ENCODE results near the gene CTSO.

CTSO gene

GRCh38 chr4:155931634-155932033 is 22.0 kb downstream of the CTSO start:
- no peak overlapping the region for H3K4me3 ChIP-seq (replicated peaks in 1 of 2; ENCODE audit: low read depth in 2 of 2, low read length in 2 of 2)
- TF ChIP-seq, protein P1, sequence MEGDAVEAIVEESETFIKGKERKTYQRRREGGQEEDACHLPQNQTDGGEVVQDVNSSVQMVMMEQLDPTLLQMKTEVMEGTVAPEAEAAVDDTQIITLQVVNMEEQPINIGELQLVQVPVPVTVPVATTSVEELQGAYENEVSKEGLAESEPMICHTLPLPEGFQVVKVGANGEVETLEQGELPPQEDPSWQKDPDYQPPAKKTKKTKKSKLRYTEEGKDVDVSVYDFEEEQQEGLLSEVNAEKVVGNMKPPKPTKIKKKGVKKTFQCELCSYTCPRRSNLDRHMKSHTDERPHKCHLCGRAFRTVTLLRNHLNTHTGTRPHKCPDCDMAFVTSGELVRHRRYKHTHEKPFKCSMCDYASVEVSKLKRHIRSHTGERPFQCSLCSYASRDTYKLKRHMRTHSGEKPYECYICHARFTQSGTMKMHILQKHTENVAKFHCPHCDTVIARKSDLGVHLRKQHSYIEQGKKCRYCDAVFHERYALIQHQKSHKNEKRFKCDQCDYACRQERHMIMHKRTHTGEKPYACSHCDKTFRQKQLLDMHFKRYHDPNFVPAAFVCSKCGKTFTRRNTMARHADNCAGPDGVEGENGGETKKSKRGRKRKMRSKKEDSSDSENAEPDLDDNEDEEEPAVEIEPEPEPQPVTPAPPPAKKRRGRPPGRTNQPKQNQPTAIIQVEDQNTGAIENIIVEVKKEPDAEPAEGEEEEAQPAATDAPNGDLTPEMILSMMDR (IDR thresholded peaks at IDR 0.05; ENCODE audit: low read depth, low read length), result no peak
- no peak for DNase-seq (ENCODE audit: low read depth in 2 of 2)

DNA sequence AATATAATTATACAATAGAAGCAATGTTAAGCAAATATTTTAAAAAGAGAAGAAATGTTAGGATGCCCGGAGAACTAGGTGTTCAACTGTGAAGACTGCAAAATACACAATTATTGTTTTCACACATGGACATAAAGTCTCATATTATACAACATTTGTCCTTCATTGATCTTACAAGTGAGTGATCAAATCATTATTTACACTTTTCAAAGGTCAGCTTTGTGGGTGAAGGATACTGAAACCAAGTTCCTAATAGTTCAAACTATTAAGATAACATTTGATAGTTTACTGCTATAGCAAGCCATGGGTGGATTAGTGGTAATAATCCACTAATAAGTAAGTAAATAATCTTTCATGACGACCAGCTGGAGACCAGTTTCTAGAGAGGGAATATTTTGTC is 23.3 kb downstream of the CTSO start:
- no peak for DNase-seq (ENCODE audit: low read depth in 2 of 2)
- TF ChIP-seq, protein P1 (IDR thresholded peaks at IDR 0.05; ENCODE audit: low read depth, low read length), result no peak
- no peak overlapping the region for H3K4me3 ChIP-seq (replicated peaks in 1 of 2; ENCODE audit: low read depth in 2 of 2, low read length in 2 of 2)

DNA sequence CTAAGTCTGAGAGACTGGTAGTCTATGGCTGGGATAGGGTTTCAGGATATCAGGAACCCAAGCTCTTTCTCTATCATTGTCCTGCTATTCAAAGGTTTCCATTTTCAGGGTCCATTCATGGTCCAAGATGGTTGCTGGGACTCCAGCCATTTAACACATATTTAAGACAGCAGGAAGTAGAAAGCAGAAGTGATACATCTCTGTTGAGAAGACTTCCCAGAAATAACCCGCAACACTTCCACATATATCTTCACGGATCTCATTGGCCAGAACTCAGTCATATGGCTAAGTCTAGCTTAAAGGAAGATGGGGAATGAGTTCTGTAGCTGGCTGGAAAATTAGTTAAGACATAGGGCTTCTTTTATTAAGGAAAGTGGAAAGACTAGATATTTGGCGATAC is 23.8 kb downstream of the CTSO start:
- H3K4me3 ChIP-seq (replicated peaks in 1 of 2; ENCODE audit: low read depth in 2 of 2, low read length in 2 of 2), result no peak overlapping the region
- TF ChIP-seq, protein P1 (IDR thresholded peaks at IDR 0.05; ENCODE audit: low read depth, low read length), result no peak
- DNase-seq (ENCODE audit: low read depth in 2 of 2), result no peak

GRCh38 chr4:155924637-155925036 is 29.0 kb downstream of the CTSO start:
- DNase-seq (ENCODE audit: low read depth in 2 of 2), result no peak
- TF ChIP-seq, protein P1 (IDR thresholded peaks at IDR 0.05; ENCODE audit: low read depth, low read length), result no peak
- no peak overlapping the region for H3K4me3 ChIP-seq (replicated peaks in 1 of 2; ENCODE audit: low read depth in 2 of 2, low read length in 2 of 2)

- TF ChIP-seq, protein P1 (IDR thresholded peaks at IDR 0.05; ENCODE audit: low read depth, low read length), result no peak
- no peak overlapping the region for H3K4me3 ChIP-seq (replicated peaks in 1 of 2; ENCODE audit: low read depth in 2 of 2, low read length in 2 of 2)
- DNase-seq (ENCODE audit: low read depth in 2 of 2), result no peak
These were observed 32.1 kb downstream of the CTSO start for GRCh38 chr4:155921597-155921996.

DNA sequence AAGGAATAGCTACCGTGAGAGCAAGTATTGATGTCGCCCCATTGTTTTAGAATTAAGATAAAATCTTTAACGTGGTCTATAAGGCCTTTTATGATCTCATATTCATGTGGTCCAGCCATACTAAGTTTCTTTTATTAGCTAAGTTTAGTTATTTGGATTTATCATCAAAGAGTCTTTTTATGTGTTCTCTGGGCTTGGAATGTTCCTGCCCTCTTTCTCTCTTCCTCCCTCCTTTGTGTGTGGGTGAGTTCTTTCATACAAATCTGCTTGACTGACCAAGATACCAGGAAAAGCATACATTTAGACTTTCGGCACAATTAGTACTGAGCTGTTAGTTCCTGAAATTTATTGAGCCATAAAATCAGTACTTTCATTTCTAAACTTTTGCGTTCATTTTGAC is 38.9 kb downstream of the CTSO start:
- no peak for DNase-seq (ENCODE audit: low read depth in 2 of 2)
- TF ChIP-seq, protein P1 (IDR thresholded peaks at IDR 0.05; ENCODE audit: low read depth, low read length), result no peak
- no peak overlapping the region for H3K4me3 ChIP-seq (replicated peaks in 1 of 2; ENCODE audit: low read depth in 2 of 2, low read length in 2 of 2)

- no peak for DNase-seq (ENCODE audit: low read depth in 2 of 2)
- no peak overlapping the region for H3K4me3 ChIP-seq (replicated peaks in 1 of 2; ENCODE audit: low read depth in 2 of 2, low read length in 2 of 2)
- TF ChIP-seq, protein P1 (IDR thresholded peaks at IDR 0.05; ENCODE audit: low read depth, low read length), result no peak
These were observed 41.8 kb downstream of the CTSO start for GRCh38 chr4:155911905-155912304.

Data from cardiac fibroblast (primary cell).